Mesodermal cell (in vitro differentiated cells): ENCODE measurements around the gene TOM1.

ENCODE experiments used
- H3K27ac ChIP-seq: 2 replicates; pipeline ENCODE4 v1.7.0; 2013; ENCODE audit warnings: mild to moderate bottlenecking, low read depth, low read length, moderate library complexity; ENCODE audit not compliant: severe bottlenecking
- H3K36me3 ChIP-seq: 2 replicates; pipeline ENCODE4 v1.7.1; 2013; ENCODE audit warnings: mild to moderate bottlenecking, low read length, moderate library complexity; ENCODE audit not compliant: control insufficient read depth, insufficient read depth
- H3K4me1 ChIP-seq: one replicate; pipeline ENCODE4 v1.7.1; 2013; ENCODE audit warnings: mild to moderate bottlenecking, low read length; ENCODE audit not compliant: insufficient read depth, control insufficient read depth, poor library complexity, severe bottlenecking
- H3K4me3 ChIP-seq: 2 replicates; pipeline ENCODE4 v1.7.0; 2013; ENCODE audit warnings: low read length, control low read depth, mild to moderate bottlenecking; ENCODE audit not compliant: insufficient read depth, poor library complexity, severe bottlenecking; ENCODE audit errors: extremely low read depth
- H3K9me3 ChIP-seq: 2 replicates; pipeline ENCODE4 v1.7.1; 2013; ENCODE audit warnings: mild to moderate bottlenecking, low read length, moderate library complexity; ENCODE audit not compliant: control insufficient read depth
- WGBS, 2 experiments: methylation state at CpG; one replicate each; pipeline ENCODE4 v1.1.5; 2013; ENCODE audit warnings: missing lambda C conversion rate in 2 of 2; ENCODE audit not compliant: insufficient coverage in 2 of 2; 5-methylcytosine and 5-hydroxymethylcytosine counted together

TOM1 gene

GRCh38 chr22:35306350-35306967, 6.8 kb downstream of the TOM1 start:
- 57 to 68% methylated on average over 3 to 4 of the region's 4 CpGs for WGBS, 2 experiments
- Histone ChIP-seq H3K4me3 (no peak overlapping the region), H3K36me3 (no peaks in the 10 kb centered on the region), H3K4me1 (peaks cover 28% of the 10 kb centered on the region), H3K9me3 (no peaks in the 10 kb centered on the region), H3K27ac (peak overlapping the region; percentile 50)

DNA sequence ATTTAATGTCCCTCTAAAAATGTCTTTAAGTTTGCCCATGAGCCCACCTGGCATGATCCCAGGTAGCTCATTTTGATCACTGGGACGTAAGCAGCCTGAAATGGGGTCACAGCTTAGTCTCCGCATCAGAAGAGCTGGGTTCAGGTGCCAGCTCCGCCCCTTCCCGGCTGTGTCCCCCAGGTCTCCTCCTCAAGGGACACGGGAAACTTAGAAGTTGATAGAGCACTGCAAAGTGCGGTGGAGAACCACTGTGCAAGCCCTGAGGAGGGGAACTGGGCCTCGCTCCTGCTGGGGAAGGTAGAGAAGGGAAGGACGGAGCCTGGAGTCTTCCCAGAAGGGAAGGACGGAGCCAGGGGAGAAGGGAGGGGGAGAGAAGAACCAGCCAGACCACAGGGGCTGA, 7.7 kb downstream of the TOM1 start:
- 85 to 86% methylated on average over 8 to 9 of the region's 9 CpGs for WGBS, 2 experiments
- H3K4me3 ChIP-seq: no peak overlapping the region
- H3K4me1 ChIP-seq: peaks cover 20% of the 10 kb centered on the region
- H3K9me3 ChIP-seq: no peaks in the 10 kb centered on the region
- H3K36me3 ChIP-seq: no peaks in the 10 kb centered on the region
- no peak overlapping the region for H3K27ac ChIP-seq

GRCh38 chr22:35307892-35308291, 8.2 kb downstream of the TOM1 start:
- H3K36me3 ChIP-seq: no peaks in the 10 kb centered on the region

GRCh38 chr22:35308480-35309021, 8.9 kb downstream of the TOM1 start:
- Histone ChIP-seq H3K36me3 (no peaks in the 10 kb centered on the region), H3K4me1 (peaks cover 26% of the 10 kb centered on the region), H3K4me3 (no peak overlapping the region), H3K27ac (no peak overlapping the region), H3K9me3 (no peaks in the 10 kb centered on the region)
- WGBS, 2 experiments: 95 to 100% methylated on average over 3 to 6 of the region's 6 CpGs

More at GRCh38 chr22:35307892-35308291, 8.2 kb downstream of the TOM1 start:
- WGBS, 2 experiments: 94 to 100% methylated on average over 5 of the region's 7 CpGs
- Histone ChIP-seq H3K4me3 (no peak overlapping the region), H3K27ac (no peak overlapping the region), H3K9me3 (no peaks in the 10 kb centered on the region), H3K4me1 (peaks cover 20% of the 10 kb centered on the region)

GRCh38 chr22:35310556-35311550, 11.2 kb downstream of the TOM1 start:
- no peaks in the 10 kb centered on the region for H3K36me3 ChIP-seq
- no peaks in the 10 kb centered on the region for H3K9me3 ChIP-seq
- peaks cover 27% of the 10 kb centered on the region for H3K4me1 ChIP-seq
- WGBS, 2 experiments: 86 to 90% methylated on average over 12 to 16 of the region's 18 CpGs
- no peak overlapping the region for H3K4me3 ChIP-seq
- H3K27ac ChIP-seq: no peak overlapping the region

- no peaks in the 10 kb centered on the region for H3K9me3 ChIP-seq
- H3K4me3 ChIP-seq: no peak overlapping the region
- H3K4me1 ChIP-seq: peaks cover 22% of the 10 kb centered on the region
- 92 to 93% methylated on average over 8 of the region's 8 CpGs for WGBS, 2 experiments
- H3K27ac ChIP-seq: no peak overlapping the region
- H3K36me3 ChIP-seq: no peaks in the 10 kb centered on the region
Measured at GRCh38 chr22:35311551-35311999, 11.9 kb downstream of the TOM1 start.

GRCh38 chr22:35312198-35313059, 12.7 kb downstream of the TOM1 start:
- Histone ChIP-seq H3K27ac (peak overlapping the region; percentile 16), H3K36me3 (no peaks in the 10 kb centered on the region), H3K4me1 (peaks cover 20% of the 10 kb centered on the region), H3K4me3 (no peak overlapping the region), H3K9me3 (no peaks in the 10 kb centered on the region)
- 91 to 93% methylated on average over 11 of the region's 13 CpGs for WGBS, 2 experiments

GRCh38 chr22:35313311-35314121, 13.8 kb downstream of the TOM1 start:
- Histone ChIP-seq H3K4me1 (peaks cover 20% of the 10 kb centered on the region), H3K27ac (no peak overlapping the region), H3K9me3 (no peaks in the 10 kb centered on the region), H3K36me3 (no peaks in the 10 kb centered on the region), H3K4me3 (no peak overlapping the region)
- 92 to 95% methylated on average over 13 to 14 of the region's 14 CpGs for WGBS, 2 experiments

- 85% methylated on average over 15 to 16 of the region's 16 CpGs for WGBS, 2 experiments
- Histone ChIP-seq H3K4me3 (no peak overlapping the region), H3K36me3 (peaks cover 4% of the 10 kb centered on the region), H3K4me1 (peaks cover 20% of the 10 kb centered on the region), H3K27ac (no peak overlapping the region), H3K9me3 (no peaks in the 10 kb centered on the region)
Measured at GRCh38 chr22:35314161-35314942, 14.7 kb downstream of the TOM1 start.
